Measurements from ENCODE around the gene CRYBB1.

The CRYBB1 gene

GRCh38 chr22:26554956-26555355 lies 62.9 kb downstream of the CRYBB1 start:
- DNase-seq (ENCODE audit: low read depth, low spot score) = no peak

GRCh38 chr22:26553056-26553752 lies 64.6 kb downstream of the CRYBB1 start:
- DNase-seq (ENCODE audit: low read depth, low spot score) = peak; percentile 85

- peak; percentile 22 for DNase-seq (ENCODE audit: low read depth, low spot score)
Measured at GRCh38 chr22:26552466-26552865, 65.4 kb downstream of the CRYBB1 start.

GRCh38 chr22:26551568-26551967 lies 66.3 kb downstream of the CRYBB1 start:
- no peak for DNase-seq (ENCODE audit: low read depth, low spot score)

DNA sequence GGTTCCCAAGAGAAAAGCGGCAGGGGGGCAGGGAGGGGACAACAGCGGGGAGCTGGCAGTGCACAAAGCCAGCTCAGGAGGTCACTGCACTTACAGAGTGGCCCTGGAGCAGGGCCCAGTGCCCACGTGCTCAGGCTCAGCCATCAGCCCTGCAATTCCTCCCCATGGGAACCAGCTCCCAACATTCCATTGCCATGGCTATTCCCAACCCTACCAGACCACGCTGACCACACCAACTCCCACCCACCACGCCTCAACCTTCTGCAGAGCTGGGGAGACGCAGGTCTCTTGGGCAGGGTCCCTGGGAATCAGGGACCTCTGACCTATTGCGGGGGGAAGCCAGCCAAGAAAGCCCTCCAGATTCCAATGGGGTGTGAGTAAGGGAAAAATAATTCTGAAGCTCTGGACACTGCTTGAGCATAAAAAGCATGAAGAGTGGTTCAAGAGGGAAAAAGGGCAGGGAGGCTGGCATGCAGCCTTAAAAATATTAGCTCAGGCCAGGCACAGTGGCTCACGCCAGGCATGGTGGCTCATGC lies 67.3 kb downstream of the CRYBB1 start:
- peak; percentile 97 for DNase-seq (ENCODE audit: low read depth, low spot score)

GRCh38 chr22:26549902-26550497 lies 67.8 kb downstream of the CRYBB1 start:
- DNase-seq (ENCODE audit: low read depth, low spot score) = no peak
